GM12873 (cell line): Measurements from ENCODE around the gene PPP6R1.

Experiments
- CTCF ChIP-seq: IDR thresholded peaks from 2 replicates; pipeline ENCODE4 v1.5.1; 2012; ENCODE audit warnings: low read depth, mild to moderate bottlenecking, moderate library complexity, low read length, control low read depth; ENCODE audit not compliant: insufficient read depth; ENCODE audit errors: missing control alignments

PPP6R1 gene

GRCh38 chr19:55270172-55270942 is 11.5 kb upstream of the PPP6R1 start:
- TF ChIP-seq CTCF, result no peak

GRCh38 chr19:55269299-55269698 is 10.5 kb upstream of the PPP6R1 start:
- TF ChIP-seq CTCF, result no peak

- no peak for TF ChIP-seq CTCF
These were observed 8.0 kb upstream of the PPP6R1 start for GRCh38 chr19:55266840-55267239.

GRCh38 chr19:55266404-55266803 is 7.6 kb upstream of the PPP6R1 start:
- no peak for TF ChIP-seq CTCF

- TF ChIP-seq CTCF, result no peak
These were observed 7.0 kb upstream of the PPP6R1 start for GRCh38 chr19:55265723-55266386.

- TF ChIP-seq CTCF, result no peak
These were observed 6.4 kb upstream of the PPP6R1 start for GRCh38 chr19:55265173-55265572.

GRCh38 chr19:55264531-55264930 is 5.7 kb upstream of the PPP6R1 start:
- TF ChIP-seq CTCF, result no peak
